ENCODE data around the gene SEMA3F. TPM values are rescaled to one million over a fixed set of nuclear protein-coding genes. Genes with fewer than 3 reads are reported as not detected.

The SEMA3F gene
- total RNA-seq, 5 donors from 2014 or later (not counting 1 experiment from before 2014, with no cell fraction given), result 0.32 to 0.46 (median 0.36) TPM; not detected in 1

GRCh38 chr3:50182533-50183099 lies 27.5 kb downstream of the SEMA3F start:
- H3K27me3 ChIP-seq (replicated peaks in 1 of 2; ENCODE audit: control insufficient read depth in 2 of 2, extremely low read depth in 1 of 2, insufficient read depth in 2 of 2, low read length in 1 of 2), result peaks cover 0 to 36% of the 10 kb centered on the region in 2 experiments
- no peaks in the 10 kb centered on the region for H3K9me3 ChIP-seq
- Mint-ChIP-seq H3K4me3 (no peak overlapping the region), H3K27ac (no peak overlapping the region), H3K9me3 (no peaks in the 10 kb centered on the region), H3K4me1 (no peaks in the 10 kb centered on the region), H3K27me3 (no peaks in the 10 kb centered on the region), H3K36me3 (no peaks in the 10 kb centered on the region)
- no peaks in the 10 kb centered on the region for H3K4me1 ChIP-seq (ENCODE audit: control insufficient read depth in 1 of 2, extremely low read depth in 1 of 2, insufficient read depth in 2 of 2, low read length in 2 of 2)
- POLR2A ChIA-PET, result no interaction called here
- WGBS (ENCODE audit: insufficient coverage), result 91% methylated on average over 22 of the region's 26 CpGs
- DNase-seq, result no peak
- CTCF ChIA-PET, result no interaction called here
- ATAC-seq (replicated peaks in 1 of 4), result no peak
- H3K4me3 ChIP-seq (ENCODE audit: control insufficient read depth in 1 of 2, extremely low read depth in 1 of 2, low read length in 1 of 2), result no peak overlapping the region
- no peaks in the 10 kb centered on the region for H3K36me3 ChIP-seq (ENCODE audit: control insufficient read depth in 2 of 2, extremely low read depth in 1 of 2, insufficient read depth in 1 of 2, low read length in 1 of 2)
- H3K27ac ChIP-seq (ENCODE audit: low read length), result no peak overlapping the region

- Histone ChIP-seq H3K27me3 (replicated peaks in 1 of 2; ENCODE audit: control insufficient read depth in 2 of 2, extremely low read depth in 1 of 2, insufficient read depth in 2 of 2, low read length in 1 of 2) (peaks cover 0 to 38% of the 10 kb centered on the region in 2 experiments), H3K36me3 (ENCODE audit: control insufficient read depth in 2 of 2, extremely low read depth in 1 of 2, insufficient read depth in 1 of 2, low read length in 1 of 2) (no peaks in the 10 kb centered on the region), H3K4me1 (ENCODE audit: control insufficient read depth in 1 of 2, extremely low read depth in 1 of 2, insufficient read depth in 2 of 2, low read length in 2 of 2) (no peaks in the 10 kb centered on the region), H3K9me3 (no peaks in the 10 kb centered on the region), H3K4me3 (ENCODE audit: control insufficient read depth in 1 of 2, extremely low read depth in 1 of 2, low read length in 1 of 2) (no peak overlapping the region), H3K27ac (ENCODE audit: low read length) (no peak overlapping the region)
- Mint-ChIP-seq H3K9me3 (no peaks in the 10 kb centered on the region), H3K27me3 (no peaks in the 10 kb centered on the region), H3K4me3 (no peak overlapping the region), H3K27ac (no peak overlapping the region), H3K4me1 (no peaks in the 10 kb centered on the region), H3K36me3 (no peaks in the 10 kb centered on the region)
- ChIA-PET POLR2A (no interaction called here), CTCF (interaction anchor here in 1 of 2 donors (0.5 kb wide), 1 partner anchor 54 kb away, joined by 4 read pairs; no protein-coding TSS in a partner anchor)
- DNase-seq, result no peak
- 83% methylated on average over 6 of the region's 6 CpGs for WGBS (ENCODE audit: insufficient coverage)
- ATAC-seq (replicated peaks in 1 of 4), result no peak
Measured at GRCh38 chr3:50183755-50184154, 28.6 kb downstream of the SEMA3F start.

- Histone ChIP-seq H3K36me3 (ENCODE audit: control insufficient read depth in 2 of 2, extremely low read depth in 1 of 2, insufficient read depth in 1 of 2, low read length in 1 of 2) (no peaks in the 10 kb centered on the region), H3K9me3 (no peaks in the 10 kb centered on the region), H3K4me1 (ENCODE audit: control insufficient read depth in 1 of 2, extremely low read depth in 1 of 2, insufficient read depth in 2 of 2, low read length in 2 of 2) (no peaks in the 10 kb centered on the region), H3K27me3 (replicated peaks in 1 of 2; ENCODE audit: control insufficient read depth in 2 of 2, extremely low read depth in 1 of 2, insufficient read depth in 2 of 2, low read length in 1 of 2) (peaks cover 0 to 38% of the 10 kb centered on the region in 2 experiments), H3K27ac (ENCODE audit: low read length) (no peak overlapping the region), H3K4me3 (ENCODE audit: control insufficient read depth in 1 of 2, extremely low read depth in 1 of 2, low read length in 1 of 2) (no peak overlapping the region)
- H3K4me1 Mint-ChIP-seq, result no peaks in the 10 kb centered on the region
- CTCF ChIA-PET, result no interaction called here
- ATAC-seq (replicated peaks in 1 of 4) (no peak), DNase-seq (no peak)
- POLR2A ChIA-PET, result no interaction called here
- no peaks in the 10 kb centered on the region for H3K9me3 Mint-ChIP-seq
- H3K36me3 Mint-ChIP-seq, result no peaks in the 10 kb centered on the region
- WGBS (ENCODE audit: insufficient coverage), result 90% methylated on average over 18 of the region's 21 CpGs
- no peak overlapping the region for H3K27ac Mint-ChIP-seq
- H3K27me3 Mint-ChIP-seq, result no peaks in the 10 kb centered on the region
- no peak overlapping the region for H3K4me3 Mint-ChIP-seq
Measured at GRCh38 chr3:50184242-50184978, 29.3 kb downstream of the SEMA3F start.

- POLR2A ChIA-PET, result no interaction called here
- Mint-ChIP-seq H3K4me1 (no peaks in the 10 kb centered on the region), H3K36me3 (no peaks in the 10 kb centered on the region), H3K4me3 (no peak overlapping the region), H3K27ac (no peak overlapping the region), H3K27me3 (no peaks in the 10 kb centered on the region), H3K9me3 (no peaks in the 10 kb centered on the region)
- no peaks in the 10 kb centered on the region for H3K4me1 ChIP-seq (ENCODE audit: control insufficient read depth in 1 of 2, extremely low read depth in 1 of 2, insufficient read depth in 2 of 2, low read length in 2 of 2)
- no peak overlapping the region for H3K4me3 ChIP-seq (ENCODE audit: control insufficient read depth in 1 of 2, extremely low read depth in 1 of 2, low read length in 1 of 2)
- H3K27ac ChIP-seq (ENCODE audit: low read length), result no peak overlapping the region
- CTCF ChIA-PET, result no interaction called here
- no CpG with 5 or more reads among the region's 4 CpGs for WGBS (ENCODE audit: insufficient coverage)
- no peaks in the 10 kb centered on the region for H3K36me3 ChIP-seq (ENCODE audit: control insufficient read depth in 2 of 2, extremely low read depth in 1 of 2, insufficient read depth in 1 of 2, low read length in 1 of 2)
- H3K27me3 ChIP-seq (replicated peaks in 1 of 2; ENCODE audit: control insufficient read depth in 2 of 2, extremely low read depth in 1 of 2, insufficient read depth in 2 of 2, low read length in 1 of 2), result peaks cover 0 to 38% of the 10 kb centered on the region in 2 experiments
- H3K9me3 ChIP-seq, result no peaks in the 10 kb centered on the region
- DNase-seq (no peak), ATAC-seq (replicated peaks in 1 of 4) (no peak)
Measured at GRCh38 chr3:50185230-50185629, 30.1 kb downstream of the SEMA3F start.

GRCh38 chr3:50186096-50186495 lies 31.0 kb downstream of the SEMA3F start:
- no peaks in the 10 kb centered on the region for H3K4me1 ChIP-seq (ENCODE audit: control insufficient read depth in 1 of 2, extremely low read depth in 1 of 2, insufficient read depth in 2 of 2, low read length in 2 of 2)
- H3K4me3 ChIP-seq (ENCODE audit: control insufficient read depth in 1 of 2, extremely low read depth in 1 of 2, low read length in 1 of 2), result no peak overlapping the region
- CTCF ChIA-PET, result no interaction called here
- DNase-seq, result no peak
- Mint-ChIP-seq H3K9me3 (no peaks in the 10 kb centered on the region), H3K4me1 (no peaks in the 10 kb centered on the region), H3K4me3 (no peak overlapping the region), H3K36me3 (no peaks in the 10 kb centered on the region), H3K27me3 (no peaks in the 10 kb centered on the region), H3K27ac (no peak overlapping the region)
- H3K36me3 ChIP-seq (ENCODE audit: control insufficient read depth in 2 of 2, extremely low read depth in 1 of 2, insufficient read depth in 1 of 2, low read length in 1 of 2), result no peaks in the 10 kb centered on the region
- H3K27ac ChIP-seq (ENCODE audit: low read length), result no peak overlapping the region
- peaks cover 0 to 40% of the 10 kb centered on the region in 2 experiments for H3K27me3 ChIP-seq (replicated peaks in 1 of 2; ENCODE audit: control insufficient read depth in 2 of 2, extremely low read depth in 1 of 2, insufficient read depth in 2 of 2, low read length in 1 of 2)
- ATAC-seq (replicated peaks in 1 of 4), result no peak
- H3K9me3 ChIP-seq, result no peaks in the 10 kb centered on the region
- WGBS (ENCODE audit: insufficient coverage), result 99% methylated on average over 7 of the region's 10 CpGs
- POLR2A ChIA-PET, result no interaction called here

GRCh38 chr3:50187750-50188149 lies 32.6 kb downstream of the SEMA3F start:
- Mint-ChIP-seq H3K36me3 (no peaks in the 10 kb centered on the region), H3K27ac (no peak overlapping the region), H3K27me3 (peaks cover 2% of the 10 kb centered on the region in 2 donors), H3K4me3 (no peak overlapping the region), H3K9me3 (no peaks in the 10 kb centered on the region), H3K4me1 (peaks cover 0 to 2% (median 2%) of the 10 kb centered on the region in 3 donors)
- DNase-seq (no peak), ATAC-seq (replicated peaks in 1 of 4) (no peak)
- Histone ChIP-seq H3K36me3 (ENCODE audit: control insufficient read depth in 2 of 2, extremely low read depth in 1 of 2, insufficient read depth in 1 of 2, low read length in 1 of 2) (no peaks in the 10 kb centered on the region), H3K27ac (ENCODE audit: low read length) (no peak overlapping the region), H3K4me1 (ENCODE audit: control insufficient read depth in 1 of 2, extremely low read depth in 1 of 2, insufficient read depth in 2 of 2, low read length in 2 of 2) (peaks cover 0 to 3% of the 10 kb centered on the region in 2 experiments), H3K4me3 (ENCODE audit: control insufficient read depth in 1 of 2, extremely low read depth in 1 of 2, low read length in 1 of 2) (no peak overlapping the region), H3K9me3 (no peaks in the 10 kb centered on the region), H3K27me3 (replicated peaks in 1 of 2; ENCODE audit: control insufficient read depth in 2 of 2, extremely low read depth in 1 of 2, insufficient read depth in 2 of 2, low read length in 1 of 2) (peaks cover 0 to 52% of the 10 kb centered on the region in 2 experiments)
- 89% methylated on average over 7 of the region's 19 CpGs for WGBS (ENCODE audit: insufficient coverage)
- ChIA-PET CTCF (no interaction called here), POLR2A (interaction anchor here in 1 of 2 donors (0.6 kb wide), 1 partner anchor 11 kb away, joined by 5 read pairs; no protein-coding TSS in a partner anchor)
